ENCODE data around the gene PRKCE.

DNA sequence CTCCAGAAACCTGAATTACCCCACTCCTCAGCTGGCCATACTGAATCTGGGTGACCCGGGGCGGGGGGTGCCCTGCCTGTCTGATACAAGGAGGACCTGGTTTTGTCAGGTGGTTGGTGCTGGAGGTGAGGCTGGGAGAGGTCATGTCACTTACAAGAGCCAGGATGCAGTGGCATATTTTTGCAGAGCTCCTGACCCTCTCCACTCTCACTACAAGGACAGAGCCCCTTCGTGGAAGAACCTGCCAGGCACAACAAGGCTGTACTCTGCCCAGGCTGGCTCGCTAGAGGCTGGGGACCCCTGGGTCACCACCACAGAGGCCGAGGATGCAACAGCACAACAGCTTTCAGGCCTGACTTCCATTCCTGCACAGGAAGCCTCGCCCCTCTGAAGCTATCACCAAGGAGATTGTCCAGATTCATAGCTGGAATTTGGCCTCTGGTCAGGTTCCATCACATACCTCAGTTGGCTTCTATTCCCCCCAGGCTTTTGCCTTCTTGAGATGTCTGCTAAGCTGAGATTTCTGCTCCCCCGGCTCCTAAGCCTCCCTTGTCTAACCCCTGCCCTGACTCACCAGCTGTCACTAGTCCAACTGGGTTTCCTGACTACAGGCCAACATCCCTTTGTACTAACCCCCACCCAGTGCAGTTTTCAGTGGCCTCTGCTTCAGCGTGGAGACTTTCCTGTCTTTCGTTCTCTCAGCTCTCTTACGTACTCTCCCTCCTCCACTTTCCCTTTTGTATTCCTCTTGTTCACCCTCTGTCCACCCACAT is 513.2 kb downstream of the PRKCE start:
- TF ChIP-seq EZH2 (IDR thresholded peaks at IDR 0.05; ENCODE audit: borderline replicate concordance) (no peak), EZH2phosphoT487 (IDR thresholded peaks at IDR 0.05; ENCODE audit: low read depth, severe bottlenecking, unreplicated experiment) (no peak)
- TF ChIP-seq, protein P1, sequence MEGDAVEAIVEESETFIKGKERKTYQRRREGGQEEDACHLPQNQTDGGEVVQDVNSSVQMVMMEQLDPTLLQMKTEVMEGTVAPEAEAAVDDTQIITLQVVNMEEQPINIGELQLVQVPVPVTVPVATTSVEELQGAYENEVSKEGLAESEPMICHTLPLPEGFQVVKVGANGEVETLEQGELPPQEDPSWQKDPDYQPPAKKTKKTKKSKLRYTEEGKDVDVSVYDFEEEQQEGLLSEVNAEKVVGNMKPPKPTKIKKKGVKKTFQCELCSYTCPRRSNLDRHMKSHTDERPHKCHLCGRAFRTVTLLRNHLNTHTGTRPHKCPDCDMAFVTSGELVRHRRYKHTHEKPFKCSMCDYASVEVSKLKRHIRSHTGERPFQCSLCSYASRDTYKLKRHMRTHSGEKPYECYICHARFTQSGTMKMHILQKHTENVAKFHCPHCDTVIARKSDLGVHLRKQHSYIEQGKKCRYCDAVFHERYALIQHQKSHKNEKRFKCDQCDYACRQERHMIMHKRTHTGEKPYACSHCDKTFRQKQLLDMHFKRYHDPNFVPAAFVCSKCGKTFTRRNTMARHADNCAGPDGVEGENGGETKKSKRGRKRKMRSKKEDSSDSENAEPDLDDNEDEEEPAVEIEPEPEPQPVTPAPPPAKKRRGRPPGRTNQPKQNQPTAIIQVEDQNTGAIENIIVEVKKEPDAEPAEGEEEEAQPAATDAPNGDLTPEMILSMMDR (IDR thresholded peaks at IDR 0.05; ENCODE audit: poor library complexity), result no peak
